ENCODE measurements around the gene JHY. TPM values are rescaled to one million over a fixed set of nuclear protein-coding genes. Genes with fewer than 3 reads are reported as not detected.

Gene JHY
- total and polyA plus RNA-seq, 12 donors, result 0.84 to 6.8 (median 1.4) TPM

GRCh38 chr11:122872046-122872445 is 10.5 kb upstream of the JHY start:
- Histone ChIP-seq H3K4me1 (replicated peaks in 1 of 2) (no peaks in the 10 kb centered on the region), H3K27me3 (peaks cover 5% of the 10 kb centered on the region), H3K4me3 (no peak overlapping the region), H3K27ac (no peak overlapping the region), H3K9me3 (replicated peaks in 1 of 3) (no peaks in the 10 kb centered on the region), H3K36me3 (replicated peaks in 1 of 2) (no peaks in the 10 kb centered on the region)
- intact Hi-C loops (cut with DNase I), result loop anchor here in 1 of 2 donors (10.0 kb wide), 1 partner anchor 143 kb away; no protein-coding TSS in a partner anchor
- WGBS, 4 donors, result 78 to 82% (median 81%) methylated on average over 3 of the region's 3 CpGs
- no peak for DNase-seq
- TF ChIP-seq CTCF (IDR thresholded peaks at IDR 0.05) (no peak), POLR2A (IDR thresholded peaks at IDR 0.05) (no peak)

GRCh38 chr11:122874991-122875390 is 7.6 kb upstream of the JHY start:
- WGBS, 4 donors, result 74 to 88% (median 83%) methylated on average over 7 of the region's 7 CpGs
- Histone ChIP-seq H3K4me3 (no peak overlapping the region), H3K4me1 (replicated peaks in 1 of 2) (no peaks in the 10 kb centered on the region), H3K27ac (no peak overlapping the region), H3K9me3 (replicated peaks in 1 of 3) (no peaks in the 10 kb centered on the region), H3K27me3 (peaks cover 5% of the 10 kb centered on the region), H3K36me3 (replicated peaks in 1 of 2) (no peaks in the 10 kb centered on the region)
- TF ChIP-seq CTCF (IDR thresholded peaks at IDR 0.05) (no peak), POLR2A (IDR thresholded peaks at IDR 0.05) (no peak)
- intact Hi-C loops (cut with DNase I), result loop anchor here in 1 of 2 donors (10.0 kb wide), 1 partner anchor 140 kb away; no protein-coding TSS in a partner anchor
- DNase-seq, result no peak

- Histone ChIP-seq H3K27ac (no peak overlapping the region), H3K27me3 (peaks cover 12% of the 10 kb centered on the region), H3K4me3 (no peak overlapping the region), H3K4me1 (replicated peaks in 1 of 2) (no peaks in the 10 kb centered on the region), H3K36me3 (replicated peaks in 1 of 2) (no peaks in the 10 kb centered on the region), H3K9me3 (replicated peaks in 1 of 3) (no peaks in the 10 kb centered on the region)
- 57 to 76% (median 64%) methylated on average over 4 to 5 of the region's 5 CpGs for WGBS, 4 donors
- no peak for DNase-seq
- intact Hi-C loops (cut with DNase I), result loop anchor here in 1 of 2 donors (10.0 kb wide), 1 partner anchor 137 kb away; no protein-coding TSS in a partner anchor
- TF ChIP-seq CTCF (IDR thresholded peaks at IDR 0.05) (no peak), POLR2A (IDR thresholded peaks at IDR 0.05) (no peak)
These were observed 4.8 kb upstream of the JHY start for GRCh38 chr11:122877732-122878131.

- TF ChIP-seq CTCF (IDR thresholded peaks at IDR 0.05) (no peak), POLR2A (IDR thresholded peaks at IDR 0.05) (no peak)
- WGBS, 4 donors, result 19 to 31% (median 26%) methylated on average over 4 of the region's 4 CpGs
- no peaks in the 10 kb centered on the region for H3K4me1 ChIP-seq (replicated peaks in 1 of 2)
- no peak overlapping the region for H3K27ac ChIP-seq
- DNase-seq, result no peak
- no peak overlapping the region for H3K4me3 ChIP-seq
- H3K36me3 ChIP-seq (replicated peaks in 1 of 2), result no peaks in the 10 kb centered on the region
- peaks cover 7% of the 10 kb centered on the region for H3K27me3 ChIP-seq
- intact Hi-C loops (cut with DNase I), result loop anchor here in 1 of 2 donors (10.0 kb wide), 1 partner anchor 135 kb away; no protein-coding TSS in a partner anchor
- no peaks in the 10 kb centered on the region for H3K9me3 ChIP-seq (replicated peaks in 1 of 3)
These were observed 2.8 kb upstream of the JHY start for GRCh38 chr11:122879785-122880184.

Data from adrenal gland (tissue), 12 donors.